GM23338 (cell line): ENCODE data around the gene SYNGR4. TPM values are rescaled to one million over a fixed set of nuclear protein-coding genes. Genes with fewer than 3 reads are reported as not detected.

ENCODE experiments used
- ATAC-seq: fragments of 200-7000 bp; cut with Tn5 transposase; 3 replicates; pipeline ENCODE4 v1.9.1; 2020
- DNase-seq: peaks from one replicate; pipeline ENCODE4 v3.0.0-alpha.2; 2015; ENCODE audit warnings: low spot score
- H2AFZ ChIP-seq: fragments of 200-600 bp; sonication (generic); 2 replicates; pipeline ENCODE4 v1.8.0; 2016; ENCODE audit warnings: antibody characterized with exemption, mild to moderate bottlenecking, moderate library complexity
- H3F3A ChIP-seq: fragments of 200-600 bp; sonication (generic); replicated peaks from 2 replicates; pipeline ENCODE4 v1.8.0; 2017; ENCODE audit warnings: antibody characterized with exemption, mixed run types, low read depth
- H3K27ac ChIP-seq: fragments of 200-600 bp; sonication (generic); 2 replicates; pipeline ENCODE4 v1.6.1; 2016; ENCODE audit warnings: low read depth
- H3K27me3 ChIP-seq: fragments of 200-600 bp; sonication (generic); 2 replicates; pipeline ENCODE4 v1.8.0; 2016; ENCODE audit warnings: mild to moderate bottlenecking, mixed run types, moderate library complexity; ENCODE audit not compliant: insufficient read depth
- H3K36me3 ChIP-seq: fragments of 200-600 bp; sonication (generic); 2 replicates; pipeline ENCODE4 v1.8.0; 2016; ENCODE audit warnings: mild to moderate bottlenecking; ENCODE audit not compliant: insufficient read depth
- H3K4me1 ChIP-seq: fragments of 200-600 bp; sonication (generic); 2 replicates; pipeline ENCODE4 v1.8.0; 2016; ENCODE audit warnings: mild to moderate bottlenecking, moderate library complexity; ENCODE audit not compliant: insufficient read depth
- H3K4me2 ChIP-seq: fragments of 200-600 bp; sonication (generic); 2 replicates; pipeline ENCODE4 v1.7.1; 2017; ENCODE audit warnings: mixed run types
- H3K4me3 ChIP-seq: fragments of 200-600 bp; sonication (generic); 2 replicates; pipeline ENCODE4 v1.6.1; 2016; ENCODE audit warnings: mixed run types
- H3K79me2 ChIP-seq: fragments of 200-600 bp; sonication (generic); replicated peaks from 2 replicates; pipeline ENCODE4 v1.8.0; 2017; ENCODE audit warnings: mild to moderate bottlenecking; ENCODE audit not compliant: insufficient read depth
- H3K9me2 ChIP-seq: fragments of 200-600 bp; sonication (generic); 2 replicates; pipeline ENCODE4 v1.8.0; 2017; ENCODE audit not compliant: insufficient read depth
- H4K20me1 ChIP-seq: fragments of 200-600 bp; sonication (generic); replicated peaks from 2 replicates; pipeline ENCODE4 v1.8.0; 2017; ENCODE audit warnings: mild to moderate bottlenecking; ENCODE audit not compliant: insufficient read depth
- H3K27ac Mint-ChIP-seq: 2 replicates; pipeline ENCODE4 v1.8.0; 2020; ENCODE audit warnings: inconsistent platforms, mild to moderate bottlenecking, moderate library complexity, mixed read lengths
- H3K27me3 Mint-ChIP-seq: 3 replicates; pipeline ENCODE4 v1.8.0; 2022; ENCODE audit warnings: low read depth, mild to moderate bottlenecking, moderate library complexity, mixed read lengths, inconsistent platforms; ENCODE audit not compliant: insufficient read depth, poor library complexity
- H3K36me3 Mint-ChIP-seq: 3 replicates; pipeline ENCODE4 v1.8.0; 2021; ENCODE audit warnings: low read depth, mild to moderate bottlenecking, inconsistent platforms, moderate library complexity, mixed read lengths
- H3K4me1 Mint-ChIP-seq: 3 replicates; pipeline ENCODE4 v1.8.0; 2020; ENCODE audit warnings: mild to moderate bottlenecking, inconsistent platforms, mixed read lengths
- H3K4me3 Mint-ChIP-seq: 3 replicates; pipeline ENCODE4 v1.8.0; 2021; ENCODE audit warnings: moderate library complexity, mild to moderate bottlenecking, inconsistent platforms, mixed read lengths
- H3K9me3 Mint-ChIP-seq: 3 replicates; pipeline ENCODE4 v1.8.0; 2020; ENCODE audit warnings: moderate library complexity, mild to moderate bottlenecking, inconsistent platforms, mixed read lengths
- CREB1 ChIP-seq: fragments of 250-450 bp; sonication (Bioruptor Pico); IDR thresholded peaks from 2 replicates; pipeline ENCODE4 v1.5.0; 2020; ENCODE audit warnings: low read depth, mild to moderate bottlenecking, moderate library complexity
- ETS1 ChIP-seq: IDR thresholded peaks from 2 replicates; pipeline ENCODE4 v1.6.1; 2016; ENCODE audit warnings: antibody characterized with exemption
- POLR2AphosphoS5 ChIP-seq: IDR thresholded peaks from 2 replicates; pipeline ENCODE4 v1.6.1; 2016; ENCODE audit warnings: antibody characterized with exemption, low read depth
- ZNF462 ChIP-seq: fragments of 250-450 bp; sonication (Bioruptor Pico); IDR thresholded peaks from 2 replicates; pipeline ENCODE4 v1.5.0; 2020; ENCODE audit warnings: mild to moderate bottlenecking, moderate library complexity
- polyA plus RNA-seq: library from polyadenylated mRNA; unstranded; fragments of >200 nt; fragmentation: Nextera tagmentation; extraction: Ambion mirVana; gene quantifications from 2 replicates; pipeline ENCODE4 v1.2.1, GENCODE V29; 2016
- total RNA-seq: library from RNA; depleted of rRNA; stranded (reverse); fragments of >200 nt; shearing (Covaris generic); gene quantifications from 2 replicates; pipeline ENCODE4 v1.2.3, GENCODE V29; 2014

Gene SYNGR4
- total and polyA plus RNA-seq, 2 experiments from 2014 or later: not detected

GRCh38 chr19:48401287-48401686 lies 37.1 kb downstream of the SYNGR4 start:
- Histone ChIP-seq H4K20me1 (no peaks in the 10 kb centered on the region), H3K4me1 (peaks cover 55% of the 10 kb centered on the region), H3K79me2 (peaks cover 3% of the 10 kb centered on the region), H3K4me3 (peak overlapping the region; percentile 3; the same call in 1 of the 2 replicates), H3F3A (peaks cover 26% of the 10 kb centered on the region), H3K27me3 (peaks cover 20% of the 10 kb centered on the region), H2AFZ (no peak overlapping the region), H3K27ac (peak overlapping the region; percentile 98), H3K9me2 (no peaks in the 10 kb centered on the region), H3K36me3 (no peaks in the 10 kb centered on the region), H3K4me2 (peak overlapping the region; percentile 17)
- Mint-ChIP-seq H3K27ac (peak overlapping the region; percentile 99), H3K4me3 (peak overlapping the region; percentile 13; the same call in 2 of the 3 replicates), H3K9me3 (peaks cover 5% of the 10 kb centered on the region; the same call in 2 of the 3 replicates), H3K36me3 (peaks cover 10% of the 10 kb centered on the region; the same call in 2 of the 3 replicates), H3K4me1 (peaks cover 54% of the 10 kb centered on the region), H3K27me3 (peaks cover 30% of the 10 kb centered on the region)
- DNase-seq (peak; percentile 81), ATAC-seq (no peak)
- TF ChIP-seq POLR2AphosphoS5 (peak; percentile 37; the same call in 1 of the 2 replicates), ETS1 (peak; percentile 60; the same call in 1 of the 2 replicates), ZNF462 (CRISPR knock-in tag) (no peak)

GRCh38 chr19:48403606-48404005 lies 39.4 kb downstream of the SYNGR4 start:
- Histone ChIP-seq H2AFZ (no peak overlapping the region), H3K27me3 (no peaks in the 10 kb centered on the region), H3K79me2 (peaks cover 14% of the 10 kb centered on the region), H3K4me1 (peaks cover 52% of the 10 kb centered on the region), H3K36me3 (no peaks in the 10 kb centered on the region; the same call in 1 of the 2 replicates), H3K9me2 (no peaks in the 10 kb centered on the region), H3K27ac (peak overlapping the region; percentile 89), H3F3A (peaks cover 24% of the 10 kb centered on the region), H3K4me3 (no peak overlapping the region), H4K20me1 (no peaks in the 10 kb centered on the region; the same call in 1 of the 2 replicates), H3K4me2 (peak overlapping the region; percentile 54)
- Mint-ChIP-seq H3K27ac (peak overlapping the region; percentile 86), H3K36me3 (peaks cover 9% of the 10 kb centered on the region), H3K4me1 (peaks cover 47% of the 10 kb centered on the region), H3K9me3 (peaks cover 7% of the 10 kb centered on the region; the same call in 2 of the 3 replicates), H3K27me3 (peaks cover 14% of the 10 kb centered on the region), H3K4me3 (no peak overlapping the region)
- peak; percentile 35 for ATAC-seq
- DNase-seq: peak; percentile 93
- TF ChIP-seq CREB1 (CRISPR knock-in tag): peak; percentile 56
- TF ChIP-seq ZNF462 (CRISPR knock-in tag): no peak
